ENCODE measurements around the gene BLVRB. TPM values are rescaled to one million over a fixed set of nuclear protein-coding genes. Genes with fewer than 3 reads are reported as not detected.
"Not testable (repeated sequence)": the region's sequence is repeated elsewhere in the genome, so short reads cannot be mapped to it uniquely, and the experiment has no call there.

Gene BLVRB
- total and polyA plus RNA-seq, 2 donors from 2014 or later, result 89.9 to 248 TPM

DNA sequence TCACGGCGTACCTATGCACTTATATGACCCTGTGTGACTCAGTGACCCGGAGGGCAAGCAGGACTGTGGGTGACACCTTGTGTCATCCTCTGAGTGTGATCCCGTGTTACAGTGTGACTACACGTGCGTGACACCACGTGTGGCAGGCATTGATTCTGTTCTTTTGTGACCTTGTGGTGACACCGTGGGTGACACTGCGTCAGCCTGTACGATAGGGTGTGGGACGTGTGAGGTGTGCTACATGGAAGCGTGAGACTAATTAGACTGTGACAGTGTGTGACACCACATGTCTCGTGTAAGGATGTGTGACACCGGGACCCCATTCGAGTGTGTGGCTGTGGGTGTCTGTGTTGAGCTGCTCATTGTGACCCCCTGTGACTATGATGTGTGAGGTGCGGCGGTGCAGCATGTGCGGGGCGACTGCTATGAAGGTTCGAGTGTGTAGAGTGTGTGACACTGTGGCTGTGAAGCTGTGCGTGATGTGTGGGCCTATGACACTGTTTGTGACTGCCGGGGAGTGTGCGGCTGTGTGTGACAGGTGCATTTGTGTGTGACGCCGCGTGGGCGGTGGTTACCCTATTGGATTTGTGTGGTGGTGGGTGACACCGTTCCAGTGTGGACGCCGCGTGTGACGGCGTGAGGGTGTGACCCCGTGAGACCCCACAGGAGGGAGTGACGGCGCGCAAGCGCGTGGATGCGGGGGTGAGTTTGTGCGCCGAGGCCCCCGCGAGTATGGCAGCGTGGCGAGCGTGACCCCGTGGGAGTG lies 857 bp upstream of the BLVRB start:
- no peaks in the 10 kb centered on the region for H3K36me3 ChIP-seq (ENCODE audit: control insufficient read depth in 2 of 3, insufficient read depth in 3 of 3, low read length in 3 of 3)
- peaks cover 4 to 20% (median 19%) of the 10 kb centered on the region in 3 donors for H3K4me1 ChIP-seq (ENCODE audit: control insufficient read depth in 2 of 3, insufficient read depth in 2 of 3, low read depth in 1 of 3, low read length in 3 of 3)
- peak overlapping the region; percentile 55 to 98 (median 83) for H3K4me3 ChIP-seq (ENCODE audit: low read length in 3 of 3)
- FAIRE-seq, result no peak
- H3K27ac ChIP-seq (ENCODE audit: low read depth in 2 of 2, low read length in 2 of 2), result peak overlapping the region; percentile 66 to 97
- TF ChIP-seq, protein P1, sequence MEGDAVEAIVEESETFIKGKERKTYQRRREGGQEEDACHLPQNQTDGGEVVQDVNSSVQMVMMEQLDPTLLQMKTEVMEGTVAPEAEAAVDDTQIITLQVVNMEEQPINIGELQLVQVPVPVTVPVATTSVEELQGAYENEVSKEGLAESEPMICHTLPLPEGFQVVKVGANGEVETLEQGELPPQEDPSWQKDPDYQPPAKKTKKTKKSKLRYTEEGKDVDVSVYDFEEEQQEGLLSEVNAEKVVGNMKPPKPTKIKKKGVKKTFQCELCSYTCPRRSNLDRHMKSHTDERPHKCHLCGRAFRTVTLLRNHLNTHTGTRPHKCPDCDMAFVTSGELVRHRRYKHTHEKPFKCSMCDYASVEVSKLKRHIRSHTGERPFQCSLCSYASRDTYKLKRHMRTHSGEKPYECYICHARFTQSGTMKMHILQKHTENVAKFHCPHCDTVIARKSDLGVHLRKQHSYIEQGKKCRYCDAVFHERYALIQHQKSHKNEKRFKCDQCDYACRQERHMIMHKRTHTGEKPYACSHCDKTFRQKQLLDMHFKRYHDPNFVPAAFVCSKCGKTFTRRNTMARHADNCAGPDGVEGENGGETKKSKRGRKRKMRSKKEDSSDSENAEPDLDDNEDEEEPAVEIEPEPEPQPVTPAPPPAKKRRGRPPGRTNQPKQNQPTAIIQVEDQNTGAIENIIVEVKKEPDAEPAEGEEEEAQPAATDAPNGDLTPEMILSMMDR (IDR thresholded peaks at IDR 0.05; ENCODE audit: borderline replicate concordance, extremely low read depth, insufficient read depth), result no peak
- H3K9ac ChIP-seq (ENCODE audit: low read length in 3 of 3), result peak overlapping the region in 2 of 3 donors; percentile 4 to 85
- intact Hi-C loops (cut with DNase I), result no loop called here
- H3K9me3 ChIP-seq (ENCODE audit: control insufficient read depth in 2 of 3, insufficient read depth in 1 of 3, low read length in 3 of 3), result no peaks in the 10 kb centered on the region
- H3K27me3 ChIP-seq (ENCODE audit: control insufficient read depth, insufficient read depth, low read length), result peaks cover 6% of the 10 kb centered on the region
- DNase-seq, result peak; percentile 52 to 86 (median 62)

DNA sequence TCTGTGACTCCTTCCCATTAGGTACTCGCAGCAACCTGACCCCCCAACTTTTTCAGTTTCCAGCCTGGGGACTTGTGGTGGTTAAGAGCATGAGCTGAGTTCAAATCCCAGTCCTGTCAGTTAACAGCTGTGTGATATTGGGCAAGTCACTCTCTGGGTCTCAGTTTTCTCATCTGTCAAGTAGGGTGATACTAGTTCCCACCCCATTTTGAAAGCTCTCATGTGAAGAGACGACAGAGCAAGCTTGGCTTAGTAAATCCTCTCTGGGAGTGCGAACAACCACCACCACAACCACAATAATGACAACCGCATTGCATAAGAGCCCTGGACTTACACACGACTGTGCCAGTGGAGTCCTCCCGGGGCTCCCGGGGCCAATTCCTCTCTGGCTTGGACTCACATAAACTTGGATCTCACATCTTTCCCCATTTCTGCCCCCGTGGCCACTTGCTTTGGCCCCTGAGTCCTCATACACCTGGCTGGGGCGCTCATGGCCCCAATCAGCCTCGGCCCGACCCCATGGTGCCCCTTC lies 454 bp downstream of the BLVRB start:
- Histone ChIP-seq H3K9me3 (ENCODE audit: control insufficient read depth in 2 of 3, insufficient read depth in 1 of 3, low read length in 3 of 3) (no peaks in the 10 kb centered on the region), H3K4me1 (ENCODE audit: control insufficient read depth in 2 of 3, insufficient read depth in 2 of 3, low read depth in 1 of 3, low read length in 3 of 3) (peaks cover 4 to 22% (median 20%) of the 10 kb centered on the region in 3 donors), H3K27me3 (ENCODE audit: control insufficient read depth, insufficient read depth, low read length) (peaks cover 6% of the 10 kb centered on the region), H3K27ac (ENCODE audit: low read depth in 2 of 2, low read length in 2 of 2) (peak overlapping the region; percentile 91 to 97), H3K4me3 (ENCODE audit: low read length in 3 of 3) (peak overlapping the region; percentile 61 to 98 (median 83)), H3K9ac (ENCODE audit: low read length in 3 of 3) (peak overlapping the region; percentile 36 to 96 (median 44)), H3K36me3 (ENCODE audit: control insufficient read depth in 2 of 3, insufficient read depth in 3 of 3, low read length in 3 of 3) (no peaks in the 10 kb centered on the region)
- FAIRE-seq (no peak), DNase-seq (peak in 1 of 5 donors; percentile 44)
- intact Hi-C loops (cut with DNase I), result no loop called here
- TF ChIP-seq, protein P1 (IDR thresholded peaks at IDR 0.05; ENCODE audit: borderline replicate concordance, extremely low read depth, insufficient read depth), result no peak

GRCh38 chr19:40464059-40465024 lies 1.2 kb downstream of the BLVRB start:
- Histone ChIP-seq H3K4me3 (ENCODE audit: low read length in 3 of 3) (peak overlapping the region in 2 of 3 donors; percentile 83 to 98), H3K9me3 (ENCODE audit: control insufficient read depth in 2 of 3, insufficient read depth in 1 of 3, low read length in 3 of 3) (no peaks in the 10 kb centered on the region), H3K9ac (ENCODE audit: low read length in 3 of 3) (peak overlapping the region in 2 of 3 donors; percentile 44 to 96), H3K27ac (ENCODE audit: low read depth in 2 of 2, low read length in 2 of 2) (peak overlapping the region; percentile 91 to 97), H3K27me3 (ENCODE audit: control insufficient read depth, insufficient read depth, low read length) (peaks cover 6% of the 10 kb centered on the region), H3K36me3 (ENCODE audit: control insufficient read depth in 2 of 3, insufficient read depth in 3 of 3, low read length in 3 of 3) (no peaks in the 10 kb centered on the region), H3K4me1 (ENCODE audit: control insufficient read depth in 2 of 3, insufficient read depth in 2 of 3, low read depth in 1 of 3, low read length in 3 of 3) (peaks cover 4 to 22% (median 20%) of the 10 kb centered on the region in 3 donors)
- TF ChIP-seq, protein P1 (IDR thresholded peaks at IDR 0.05; ENCODE audit: borderline replicate concordance, extremely low read depth, insufficient read depth), result peak; percentile 89
- FAIRE-seq (no peak), DNase-seq (peak; percentile 85 to 93 (median 92))
- intact Hi-C loops (cut with DNase I), result no loop called here

DNA sequence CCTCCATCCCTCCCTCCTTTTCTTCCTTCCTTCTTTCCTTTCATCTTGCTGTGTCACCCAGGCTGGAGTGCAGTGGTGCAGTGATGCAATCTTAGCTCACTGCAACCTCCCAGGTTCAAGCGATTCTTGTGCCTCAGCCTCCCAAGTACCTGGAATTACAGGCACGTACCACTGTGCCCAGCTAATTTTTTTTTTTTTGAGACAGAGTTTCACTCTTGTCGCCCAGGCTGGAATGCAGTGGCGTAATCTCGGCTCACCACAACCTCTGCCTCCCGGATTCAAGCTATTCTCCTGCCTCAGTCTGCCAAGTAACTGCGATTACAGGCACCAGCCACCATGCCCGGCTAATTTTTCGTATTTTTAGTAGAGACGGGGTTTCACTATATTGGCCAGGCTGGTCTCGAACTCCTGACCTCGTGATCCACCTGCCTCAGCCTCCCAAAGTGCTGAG lies 1.9 kb downstream of the BLVRB start:
- H3K4me3 ChIP-seq (ENCODE audit: low read length in 3 of 3); H3K27ac ChIP-seq (ENCODE audit: low read depth in 2 of 2, low read length in 2 of 2); H3K36me3 ChIP-seq (ENCODE audit: control insufficient read depth in 2 of 3, insufficient read depth in 3 of 3, low read length in 3 of 3); H3K9me3 ChIP-seq (ENCODE audit: control insufficient read depth in 2 of 3, insufficient read depth in 1 of 3, low read length in 3 of 3); H3K9ac ChIP-seq (ENCODE audit: low read length in 3 of 3); intact Hi-C loops (cut with DNase I); FAIRE-seq; H3K27me3 ChIP-seq (ENCODE audit: control insufficient read depth, insufficient read depth, low read length); DNase-seq: not testable (repeated sequence)
- H3K4me1 ChIP-seq (ENCODE audit: control insufficient read depth in 2 of 3, insufficient read depth in 2 of 3, low read depth in 1 of 3, low read length in 3 of 3), result peaks cover 4 to 22% (median 20%) of the 10 kb centered on the region in 3 donors

Measured in kidney (tissue), 14 donors.